H54 (cell line): ENCODE results near the gene SORCS2.
A peak's percentile ranks its signal among the peaks of the same experiment; 100 is the strongest.
"Not testable (repeated sequence)": the region's sequence is repeated elsewhere in the genome, so short reads cannot be mapped to it uniquely, and the experiment has no call there.

Experiments
- DNase-seq: peaks from one replicate; pipeline ENCODE4 v3.0.0; 2011; ENCODE audit warnings: low spot score, mixed read lengths; ENCODE audit not compliant: insufficient read length
- FAIRE-seq: peaks from 3 replicates; lab custom pipeline; 2011; peaks lifted over from hg19 to GRCh38; lab: Jason Lieb, UNC
- POLR2A ChIP-seq: IDR thresholded peaks from 2 replicates; pipeline ENCODE4 v1.6.1; 2011; ENCODE audit warnings: low read depth, mild to moderate bottlenecking, low read length

Gene SORCS2

GRCh38 chr4:7447236-7447635 lies 254.9 kb downstream of the SORCS2 start:
- no peak for TF ChIP-seq POLR2A
- DNase-seq (no peak), FAIRE-seq (no peak)

- FAIRE-seq (no peak), DNase-seq (no peak)
- TF ChIP-seq POLR2A: no peak
These were observed 255.7 kb downstream of the SORCS2 start for GRCh38 chr4:7448036-7448435.

GRCh38 chr4:7450775-7451433 lies 258.6 kb downstream of the SORCS2 start:
- no peak for TF ChIP-seq POLR2A
- FAIRE-seq (no peak), DNase-seq (no peak)

- TF ChIP-seq POLR2A: no peak
- DNase-seq (no peak), FAIRE-seq (no peak)
These were observed 259.1 kb downstream of the SORCS2 start for GRCh38 chr4:7451434-7451789.

GRCh38 chr4:7451800-7452199 lies 259.5 kb downstream of the SORCS2 start:
- no peak for DNase-seq
- FAIRE-seq: no peak
- TF ChIP-seq POLR2A: no peak

- not testable (repeated sequence) for FAIRE-seq, DNase-seq
These were observed 260.5 kb downstream of the SORCS2 start for GRCh38 chr4:7452802-7453201.

- FAIRE-seq: no peak
- no peak for DNase-seq
- TF ChIP-seq POLR2A: no peak
These were observed 265.1 kb downstream of the SORCS2 start for GRCh38 chr4:7457201-7458065.

- DNase-seq (no peak), FAIRE-seq (no peak)
- TF ChIP-seq POLR2A: no peak
These were observed 265.7 kb downstream of the SORCS2 start for GRCh38 chr4:7458066-7458425.

- DNase-seq: no peak
- no peak for FAIRE-seq
- TF ChIP-seq POLR2A: no peak
These were observed 266.1 kb downstream of the SORCS2 start for GRCh38 chr4:7458477-7458876.

GRCh38 chr4:7459471-7459870 lies 267.1 kb downstream of the SORCS2 start:
- DNase-seq (no peak), FAIRE-seq (no peak)
- TF ChIP-seq POLR2A: no peak

GRCh38 chr4:7460566-7460965 lies 268.2 kb downstream of the SORCS2 start:
- FAIRE-seq: no peak
- DNase-seq: no peak
- no peak for TF ChIP-seq POLR2A

- DNase-seq (no peak), FAIRE-seq (no peak)
- no peak for TF ChIP-seq POLR2A
These were observed 268.9 kb downstream of the SORCS2 start for GRCh38 chr4:7461230-7461629.

GRCh38 chr4:7462509-7462971 lies 270.2 kb downstream of the SORCS2 start:
- DNase-seq (peak; percentile 39), FAIRE-seq (no peak)
- no peak for TF ChIP-seq POLR2A

- no peak for FAIRE-seq
- no peak for DNase-seq
- no peak for TF ChIP-seq POLR2A
These were observed 271.4 kb downstream of the SORCS2 start for GRCh38 chr4:7463566-7464258.
